Peyer's patch (tissue), 4 donors: ENCODE measurements around the gene HM13. TPM values are rescaled to one million over a fixed set of nuclear protein-coding genes. Genes with fewer than 3 reads are reported as not detected.

Source experiments
- DNase-seq, 3 donors: peaks; one replicate each; pipeline ENCODE4 v3.0.0-alpha.2; 2017 to 2019
- H3K27ac ChIP-seq, 4 donors: fragments of 200-600 bp; sonication (generic); one replicate each; pipeline ENCODE4 v1.5.1; 2016 to 2019
- H3K27me3 ChIP-seq, 2 donors: fragments of 200-600 bp; sonication (generic); one replicate each; pipeline ENCODE4 v1.5.1; 2019
- H3K36me3 ChIP-seq, 3 donors: fragments of 200-600 bp; sonication (generic); one replicate each; pipeline ENCODE4 v1.5.1; 2016 to 2019
- H3K4me1 ChIP-seq, 4 donors: fragments of 200-600 bp; sonication (generic); one replicate each; pipeline ENCODE4 v1.5.1; 2016 to 2019
- H3K4me3 ChIP-seq, 4 donors: fragments of 200-600 bp; sonication (generic); 1 replicate in 3 of 4; 2 replicates in 1 of 4; pipeline ENCODE4 v1.5.1; 2016 to 2019; ENCODE audit warnings: mild to moderate bottlenecking in 1 of 4
- H3K9me3 ChIP-seq, 4 donors: fragments of 200-600 bp; sonication (generic); one replicate each; pipeline ENCODE4 v1.5.1; 2016 to 2019; ENCODE audit warnings: mild to moderate bottlenecking in 1 of 4
- CTCF ChIP-seq, 6 experiments: fragments of 450-650 bp in 4 of 6; fragments of 200-600 bp in 2 of 6; sonication (generic) in 1 of 6; IDR thresholded peaks; one replicate each; pipeline ENCODE4 v1.5.1; 2017 to 2019; ENCODE audit warnings: antibody characterized with exemption in 6 of 6, mild to moderate bottlenecking in 3 of 6, moderate library complexity in 1 of 6
- POLR2A ChIP-seq, 2 donors: fragments of 450-650 bp; IDR thresholded peaks; one replicate each; pipeline ENCODE4 v1.5.1; 2017; ENCODE audit warnings: antibody characterized with exemption in 2 of 2, mild to moderate bottlenecking in 2 of 2, moderate library complexity in 2 of 2
- total RNA-seq, 4 donors: library from RNA; depleted of rRNA; stranded (reverse); fragments of >200 nt; gene quantifications; one replicate each; pipeline ENCODE4 v1.1.0, GENCODE V29; 2016

HM13 gene
- total RNA-seq, 4 donors from 2014 or later = 38.9 to 97.4 (median 56.3) TPM

DNA sequence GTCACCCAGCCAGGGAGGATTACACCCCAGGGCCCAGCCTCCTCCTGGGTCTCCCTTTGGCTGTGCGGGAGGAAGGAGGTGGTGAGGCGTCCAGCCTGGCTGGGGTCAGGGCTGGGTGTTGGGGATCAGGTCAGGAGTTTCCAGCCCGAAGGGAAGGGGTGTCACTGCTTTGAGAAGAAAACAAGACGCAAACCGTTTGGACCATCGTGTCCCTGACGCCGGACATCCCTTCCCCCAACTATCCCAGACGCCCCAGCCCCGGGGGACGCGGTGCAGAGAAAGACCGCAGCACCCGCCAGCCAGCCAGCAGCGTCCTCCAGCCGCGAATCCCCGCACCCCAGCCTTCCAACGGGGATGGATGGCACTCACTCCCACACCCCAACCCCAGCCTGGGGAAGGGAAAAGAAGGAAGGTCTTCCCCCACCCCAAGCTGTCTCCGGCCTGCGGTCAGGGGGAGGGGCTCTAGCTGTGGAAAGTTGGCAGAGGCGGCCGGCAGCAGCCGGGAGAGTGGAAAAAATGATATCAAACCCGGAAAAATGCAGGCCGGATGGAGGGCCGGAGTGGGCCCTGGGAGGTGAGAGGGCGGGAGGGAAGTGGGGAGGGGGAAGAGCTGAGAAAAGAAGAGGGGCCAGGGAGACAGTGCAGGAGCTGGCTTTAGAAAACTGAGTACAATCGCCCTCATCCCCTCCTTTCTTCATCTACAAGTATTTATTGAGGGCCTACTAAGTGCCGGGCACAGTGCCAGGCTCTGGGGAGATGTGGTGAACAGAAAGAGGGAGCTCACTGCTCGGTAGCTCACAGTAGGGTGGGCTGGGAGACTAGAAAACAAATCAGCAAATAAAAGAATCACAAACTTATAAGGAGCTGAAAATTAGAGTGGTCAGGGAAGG, 28.5 kb upstream of the HM13 start:
- peak overlapping the region in 2 of 4 donors; percentile 16 to 25 for H3K4me3 ChIP-seq
- H3K4me1 ChIP-seq = no peaks in the 10 kb centered on the region
- H3K27ac ChIP-seq = peak overlapping the region; percentile 57 to 83 (median 75)
- H3K9me3 ChIP-seq = no peaks in the 10 kb centered on the region
- TF ChIP-seq CTCF (IDR thresholded peaks at IDR 0.05) (no peak), POLR2A (IDR thresholded peaks at IDR 0.05) (no peak)
- no peaks in the 10 kb centered on the region for H3K27me3 ChIP-seq
- DNase-seq = peak in 2 of 3 donors; percentile 57 to 59
- H3K36me3 ChIP-seq = no peaks in the 10 kb centered on the region

DNA sequence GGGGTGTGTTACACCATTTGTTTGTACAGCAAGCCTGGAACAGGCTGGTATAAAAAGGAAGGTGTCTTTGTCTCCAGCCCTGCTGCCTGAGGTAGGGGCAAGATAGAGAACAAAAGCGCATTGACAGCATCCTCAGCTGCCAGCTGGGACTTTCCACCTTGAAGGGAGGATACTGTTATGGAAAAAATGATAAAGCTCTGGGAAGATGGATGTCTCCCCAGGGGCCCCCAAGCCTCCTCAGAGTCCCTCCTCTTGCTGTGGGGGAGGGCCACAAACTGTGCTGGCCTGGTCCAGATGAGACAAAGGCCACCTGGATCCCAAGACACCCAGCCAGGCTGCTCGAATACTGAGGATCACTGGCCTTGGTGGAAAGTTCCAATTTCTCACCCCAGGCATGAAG, 26.1 kb upstream of the HM13 start:
- Histone ChIP-seq H3K9me3 (no peaks in the 10 kb centered on the region), H3K36me3 (no peaks in the 10 kb centered on the region), H3K27me3 (no peaks in the 10 kb centered on the region), H3K4me3 (no peak overlapping the region), H3K4me1 (no peaks in the 10 kb centered on the region), H3K27ac (peak overlapping the region in 2 of 4 donors; percentile 1 to 48)
- TF ChIP-seq POLR2A (IDR thresholded peaks at IDR 0.05) = no peak
- TF ChIP-seq CTCF (IDR thresholded peaks at IDR 0.05) = no peak
- no peak for DNase-seq

DNA sequence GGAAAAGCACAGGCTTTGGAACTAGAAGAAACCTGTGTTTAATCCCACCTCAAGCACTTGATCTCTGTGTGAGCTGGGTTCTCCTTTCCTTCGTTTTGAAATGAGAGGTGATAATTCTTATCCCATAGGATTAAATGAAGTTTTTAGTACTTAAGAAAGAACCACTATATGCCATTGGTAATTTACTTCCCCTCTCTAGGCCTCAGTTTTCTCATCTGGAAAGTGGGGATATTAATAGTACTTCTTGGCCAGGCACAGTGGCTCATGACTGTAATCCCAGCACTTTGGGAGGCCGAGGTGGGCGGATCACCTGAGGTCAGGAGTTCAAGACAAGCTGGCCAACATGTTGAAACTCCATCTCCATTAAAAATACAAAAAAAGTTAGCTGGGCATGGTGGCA, 25.1 kb upstream of the HM13 start:
- Histone ChIP-seq H3K9me3 (no peaks in the 10 kb centered on the region), H3K27ac (no peak overlapping the region), H3K4me3 (no peak overlapping the region), H3K27me3 (no peaks in the 10 kb centered on the region), H3K36me3 (no peaks in the 10 kb centered on the region), H3K4me1 (no peaks in the 10 kb centered on the region)
- DNase-seq = no peak
- TF ChIP-seq CTCF (IDR thresholded peaks at IDR 0.05) (no peak), POLR2A (IDR thresholded peaks at IDR 0.05) (no peak)

- Histone ChIP-seq H3K9me3 (no peaks in the 10 kb centered on the region), H3K27me3 (no peaks in the 10 kb centered on the region)
- TF ChIP-seq POLR2A (IDR thresholded peaks at IDR 0.05) (no peak), CTCF (IDR thresholded peaks at IDR 0.05) (no peak)
Measured at GRCh38 chr20:31490752-31491151, 23.5 kb upstream of the HM13 start.

GRCh38 chr20:31494131-31494530, 20.1 kb upstream of the HM13 start:
- DNase-seq = no peak
- H3K9me3 ChIP-seq = no peaks in the 10 kb centered on the region
- H3K4me3 ChIP-seq = no peak overlapping the region
- H3K36me3 ChIP-seq = no peaks in the 10 kb centered on the region
- peaks cover 0 to 5% (median 0%) of the 10 kb centered on the region in 4 donors for H3K4me1 ChIP-seq
- H3K27ac ChIP-seq = no peak overlapping the region
- no peaks in the 10 kb centered on the region for H3K27me3 ChIP-seq
- peak in 3 of 6 experiments; percentile 19 to 23 (median 19) for TF ChIP-seq CTCF (IDR thresholded peaks at IDR 0.05)
- no peak for TF ChIP-seq POLR2A (IDR thresholded peaks at IDR 0.05)

More at GRCh38 chr20:31490752-31491151, 23.5 kb upstream of the HM13 start:
- no peak for DNase-seq
- Histone ChIP-seq H3K4me1 (no peaks in the 10 kb centered on the region), H3K27ac (no peak overlapping the region), H3K4me3 (no peak overlapping the region), H3K36me3 (no peaks in the 10 kb centered on the region)
